Neural progenitor cell (in vitro differentiated cells): ENCODE data around the gene TRAPPC5. TPM values are rescaled to one million over a fixed set of nuclear protein-coding genes. Genes with fewer than 3 reads are reported as not detected.

ENCODE experiments used
- DNase-seq: peaks from one replicate; pipeline ENCODE4 v3.0.0-alpha.2; 2016; ENCODE audit warnings: low spot score
- H2AFZ ChIP-seq: fragments of 200-600 bp; sonication (generic); replicated peaks from 2 replicates; pipeline ENCODE4 v1.6.1; 2016; ENCODE audit warnings: antibody characterized with exemption
- H3F3A ChIP-seq: fragments of 200-600 bp; sonication (generic); 2 replicates; pipeline ENCODE4 v1.6.1; 2016; ENCODE audit warnings: antibody characterized with exemption, low read depth
- H3K27ac ChIP-seq: fragments of 200-600 bp; sonication (generic); 2 replicates; pipeline ENCODE4 v1.5.1; 2016; ENCODE audit warnings: mild to moderate bottlenecking
- H3K27me3 ChIP-seq: fragments of 200-600 bp; sonication (generic); 2 replicates; pipeline ENCODE4 v1.6.1; 2016; ENCODE audit warnings: mild to moderate bottlenecking, moderate library complexity
- H3K36me3 ChIP-seq: fragments of 200-600 bp; sonication (generic); 2 replicates; pipeline ENCODE4 v1.5.1; 2016
- H3K4me1 ChIP-seq: fragments of 200-600 bp; sonication (generic); 2 replicates; pipeline ENCODE4 v1.6.1; 2016; ENCODE audit warnings: mixed run types
- H3K4me2 ChIP-seq: fragments of 200-600 bp; sonication (generic); 2 replicates; pipeline ENCODE4 v1.6.1; 2016
- H3K4me3 ChIP-seq: fragments of 200-600 bp; sonication (generic); 2 replicates; pipeline ENCODE4 v1.5.1; 2016
- H3K79me2 ChIP-seq: fragments of 200-600 bp; sonication (generic); 2 replicates; pipeline ENCODE4 v1.6.1; 2016; ENCODE audit warnings: low read depth
- H3K9ac ChIP-seq: fragments of 200-600 bp; sonication (generic); 2 replicates; pipeline ENCODE4 v1.6.1; 2016
- H3K9me3 ChIP-seq: fragments of 200-600 bp; sonication (generic); 2 replicates; pipeline ENCODE4 v1.5.1; 2016; ENCODE audit warnings: low read depth
- H4K20me1 ChIP-seq: fragments of 200-600 bp; sonication (generic); 2 replicates; pipeline ENCODE4 v1.6.1; 2016; ENCODE audit warnings: low read depth
- H3K27ac Mint-ChIP-seq: 3 replicates; pipeline ENCODE4 v1.8.0; 2021; ENCODE audit warnings: mixed read lengths
- H3K27me3 Mint-ChIP-seq: 2 replicates; pipeline ENCODE4 v1.8.0; 2022; ENCODE audit warnings: low read depth, mild to moderate bottlenecking, inconsistent platforms, moderate library complexity, mixed read lengths; ENCODE audit not compliant: insufficient read depth
- H3K36me3 Mint-ChIP-seq: 3 replicates; pipeline ENCODE4 v1.8.0; 2021; ENCODE audit warnings: mixed read lengths
- H3K4me1 Mint-ChIP-seq: 3 replicates; pipeline ENCODE4 v1.8.0; 2021; ENCODE audit warnings: mixed read lengths
- H3K4me3 Mint-ChIP-seq: 3 replicates; pipeline ENCODE4 v1.8.0; 2021; ENCODE audit warnings: mild to moderate bottlenecking, moderate library complexity, mixed read lengths
- H3K9me3 Mint-ChIP-seq: 3 replicates; pipeline ENCODE4 v1.8.0; 2020; ENCODE audit warnings: mixed read lengths
- EZH2 ChIP-seq: fragments of 200-600 bp; sonication (generic); IDR thresholded peaks from 2 replicates; pipeline ENCODE4 v1.6.1; 2017; ENCODE audit warnings: antibody characterized with exemption, mild to moderate bottlenecking, moderate library complexity
- EZH2phosphoT487 ChIP-seq: fragments of 200-600 bp; sonication (generic); IDR thresholded peaks from 2 replicates; pipeline ENCODE4 v1.6.1; 2017; ENCODE audit warnings: antibody characterized with exemption
- total RNA-seq: library from RNA; depleted of rRNA; stranded (reverse); fragments of >200 nt; gene quantifications from 2 replicates; pipeline ENCODE4 v1.2.3, GENCODE V29; 2015; ENCODE audit warnings: low replicate concordance
- TF ChIP-seq, protein P1 (sequence below): fragments of 200-600 bp; sonication (generic); IDR thresholded peaks from 2 replicates; pipeline ENCODE4 v1.5.1; 2017; ENCODE audit warnings: antibody characterized with exemption, mild to moderate bottlenecking

The TRAPPC5 gene
- total RNA-seq, 1 donor from 2014 or later = 24.4 TPM

- Histone ChIP-seq H3K4me2 (no peak overlapping the region), H3K27me3 (peaks cover 60% of the 10 kb centered on the region), H3K27ac (no peak overlapping the region), H3K9me3 (no peaks in the 10 kb centered on the region), H3K4me1 (no peaks in the 10 kb centered on the region), H3F3A (no peaks in the 10 kb centered on the region), H2AFZ (no peak overlapping the region), H3K9ac (no peak overlapping the region), H4K20me1 (peaks cover 13% of the 10 kb centered on the region), H3K79me2 (peaks cover 14% of the 10 kb centered on the region), H3K4me3 (no peak overlapping the region), H3K36me3 (no peaks in the 10 kb centered on the region)
- Mint-ChIP-seq H3K36me3 (peaks cover 5% of the 10 kb centered on the region), H3K4me1 (peaks cover 13% of the 10 kb centered on the region), H3K27me3 (peaks cover 28% of the 10 kb centered on the region), H3K9me3 (no peaks in the 10 kb centered on the region), H3K4me3 (peak overlapping the region; percentile 83), H3K27ac (peak overlapping the region; percentile 17)
- no peak for DNase-seq
- TF ChIP-seq, protein P1, sequence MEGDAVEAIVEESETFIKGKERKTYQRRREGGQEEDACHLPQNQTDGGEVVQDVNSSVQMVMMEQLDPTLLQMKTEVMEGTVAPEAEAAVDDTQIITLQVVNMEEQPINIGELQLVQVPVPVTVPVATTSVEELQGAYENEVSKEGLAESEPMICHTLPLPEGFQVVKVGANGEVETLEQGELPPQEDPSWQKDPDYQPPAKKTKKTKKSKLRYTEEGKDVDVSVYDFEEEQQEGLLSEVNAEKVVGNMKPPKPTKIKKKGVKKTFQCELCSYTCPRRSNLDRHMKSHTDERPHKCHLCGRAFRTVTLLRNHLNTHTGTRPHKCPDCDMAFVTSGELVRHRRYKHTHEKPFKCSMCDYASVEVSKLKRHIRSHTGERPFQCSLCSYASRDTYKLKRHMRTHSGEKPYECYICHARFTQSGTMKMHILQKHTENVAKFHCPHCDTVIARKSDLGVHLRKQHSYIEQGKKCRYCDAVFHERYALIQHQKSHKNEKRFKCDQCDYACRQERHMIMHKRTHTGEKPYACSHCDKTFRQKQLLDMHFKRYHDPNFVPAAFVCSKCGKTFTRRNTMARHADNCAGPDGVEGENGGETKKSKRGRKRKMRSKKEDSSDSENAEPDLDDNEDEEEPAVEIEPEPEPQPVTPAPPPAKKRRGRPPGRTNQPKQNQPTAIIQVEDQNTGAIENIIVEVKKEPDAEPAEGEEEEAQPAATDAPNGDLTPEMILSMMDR = no peak
- no peak for TF ChIP-seq EZH2phosphoT487
Measured at GRCh38 chr19:7678971-7679751, 1.5 kb upstream of the TRAPPC5 start.

GRCh38 chr19:7679771-7680605, 645 bp upstream of the TRAPPC5 start:
- H3K27me3 Mint-ChIP-seq = peaks cover 26% of the 10 kb centered on the region
- H3K4me1 Mint-ChIP-seq = peaks cover 13% of the 10 kb centered on the region
- peaks cover 5% of the 10 kb centered on the region for H3K36me3 Mint-ChIP-seq
- Histone ChIP-seq H3K79me2 (peaks cover 14% of the 10 kb centered on the region), H3K4me3 (peak overlapping the region; percentile 99), H3K27me3 (peaks cover 52% of the 10 kb centered on the region), H3K27ac (no peak overlapping the region), H4K20me1 (peaks cover 13% of the 10 kb centered on the region), H3F3A (no peaks in the 10 kb centered on the region), H2AFZ (peak overlapping the region; percentile 14), H3K9ac (no peak overlapping the region), H3K4me2 (peak overlapping the region; percentile 19), H3K9me3 (no peaks in the 10 kb centered on the region), H3K4me1 (no peaks in the 10 kb centered on the region), H3K36me3 (no peaks in the 10 kb centered on the region)
- no peak for TF ChIP-seq EZH2
- TF ChIP-seq, protein P1 = no peak
- no peak for TF ChIP-seq EZH2phosphoT487
- H3K9me3 Mint-ChIP-seq = no peaks in the 10 kb centered on the region
- DNase-seq = no peak
- peak overlapping the region; percentile 83 for H3K4me3 Mint-ChIP-seq
- peak overlapping the region; percentile 17 for H3K27ac Mint-ChIP-seq

GRCh38 chr19:7681340-7682174, 924 bp downstream of the TRAPPC5 start:
- no peak overlapping the region for H3K27ac ChIP-seq
- peaks cover 18% of the 10 kb centered on the region for H3K4me1 Mint-ChIP-seq
- peaks cover 28% of the 10 kb centered on the region for H3K27me3 Mint-ChIP-seq
- peak overlapping the region; percentile 82 for H3K9ac ChIP-seq
- H3K27ac Mint-ChIP-seq = no peak overlapping the region
- H3K4me3 ChIP-seq = peak overlapping the region; percentile 99
- peaks cover 14% of the 10 kb centered on the region for H3K79me2 ChIP-seq
- no peak for TF ChIP-seq EZH2phosphoT487
- TF ChIP-seq, protein P1 = peak; percentile 56
- peak overlapping the region; percentile 99 for H3K4me2 ChIP-seq
- H3K36me3 Mint-ChIP-seq = peaks cover 7% of the 10 kb centered on the region
- peak; percentile 92 for DNase-seq
- H3K27me3 ChIP-seq = peaks cover 37% of the 10 kb centered on the region
- no peaks in the 10 kb centered on the region for H3K9me3 Mint-ChIP-seq
- no peaks in the 10 kb centered on the region for H3K9me3 ChIP-seq
- H3F3A ChIP-seq = no peaks in the 10 kb centered on the region
- H3K4me1 ChIP-seq = no peaks in the 10 kb centered on the region
- peak overlapping the region; percentile 90 for H3K4me3 Mint-ChIP-seq
- H2AFZ ChIP-seq = peak overlapping the region; percentile 83
- peaks cover 17% of the 10 kb centered on the region for H4K20me1 ChIP-seq
- H3K36me3 ChIP-seq = no peaks in the 10 kb centered on the region
